Fibroblast of gingiva (primary cell): Measurements from ENCODE around the gene SLC39A5.

Experiments
- DNase-seq: peaks from one replicate; pipeline ENCODE4 v3.0.0-alpha.2; 2011; ENCODE audit warnings: low read depth

Gene SLC39A5

GRCh38 chr12:56229916-56230431, at the start of gene SLC39A5:
Gene SLC39A5 (plus strand): TSS chr12:56230051. CDS start chr12:56231275, 1,224 bp downstream.
- no peak for DNase-seq

- DNase-seq, result no peak
Observed at GRCh38 chr12:56186957-56187356, 42.9 kb upstream of the SLC39A5 start.

- DNase-seq, result no peak
Observed at GRCh38 chr12:56188131-56188777, 41.6 kb upstream of the SLC39A5 start.

- no peak for DNase-seq
Observed at GRCh38 chr12:56188778-56189098, 41.1 kb upstream of the SLC39A5 start.

- DNase-seq, result peak; percentile 81
Observed at GRCh38 chr12:56189099-56189917, 40.5 kb upstream of the SLC39A5 start, which contains the start of gene SMARCC2. Gene SMARCC2 (minus strand): TSS chr12:56189483. CDS start chr12:56189461, 22 bp downstream.

GRCh38 chr12:56189918-56190694, 39.7 kb upstream of the SLC39A5 start:
- DNase-seq, result peak; percentile 68

- DNase-seq, result peak; percentile 77
Observed at GRCh38 chr12:56190695-56191155, 39.1 kb upstream of the SLC39A5 start.

- DNase-seq, result no peak
Observed at GRCh38 chr12:56192582-56192981, 37.3 kb upstream of the SLC39A5 start.

GRCh38 chr12:56193025-56193578, 36.7 kb upstream of the SLC39A5 start:
- peak; percentile 74 for DNase-seq

- DNase-seq, result peak; percentile 70
Observed at GRCh38 chr12:56196818-56197550, 32.9 kb upstream of the SLC39A5 start.

GRCh38 chr12:56197921-56198635, 31.8 kb upstream of the SLC39A5 start:
- DNase-seq, result no peak

- DNase-seq, result no peak
Observed at GRCh38 chr12:56198836-56199235, 31.0 kb upstream of the SLC39A5 start.

GRCh38 chr12:56202366-56202765, 27.5 kb upstream of the SLC39A5 start:
- no peak for DNase-seq

GRCh38 chr12:56202838-56203237, 27.0 kb upstream of the SLC39A5 start:
- no peak for DNase-seq

GRCh38 chr12:56204275-56204674, 25.6 kb upstream of the SLC39A5 start:
- DNase-seq, result no peak

- DNase-seq, result no peak
Observed at GRCh38 chr12:56205445-56205844, 24.4 kb upstream of the SLC39A5 start.

GRCh38 chr12:56206452-56207166, 23.2 kb upstream of the SLC39A5 start:
- DNase-seq, result peak; percentile 44

- no peak for DNase-seq
Observed at GRCh38 chr12:56208006-56208405, 21.8 kb upstream of the SLC39A5 start.

- no peak for DNase-seq
Observed at GRCh38 chr12:56212361-56212760, 17.5 kb upstream of the SLC39A5 start.

GRCh38 chr12:56213878-56214277, 16.0 kb upstream of the SLC39A5 start:
- DNase-seq, result no peak
